Measurements from ENCODE around the gene RBPMS2. TPM values are rescaled to one million over a fixed set of nuclear protein-coding genes. Genes with fewer than 3 reads are reported as not detected.

Gene RBPMS2
- total and polyA plus RNA-seq, 2 donors (not counting 1 experiment from before 2014, with no cell fraction given), result 0.18 TPM; not detected in 1

- H3K9ac ChIP-seq (ENCODE audit: insufficient read depth, low read length), result no peak overlapping the region
- H3K4me3 ChIP-seq (replicated peaks in 1 of 4; ENCODE audit: control extremely low read depth in 1 of 4, insufficient read depth in 1 of 4, low read depth in 3 of 4, low read length in 4 of 4), result no peak overlapping the region
- no peak overlapping the region for H2AFZ ChIP-seq (ENCODE audit: low read length)
- no peaks in the 10 kb centered on the region for H3K79me2 ChIP-seq (ENCODE audit: control insufficient read depth, insufficient read depth, low read length)
- H4K20me1 ChIP-seq (ENCODE audit: control insufficient read depth, extremely low read depth, insufficient read depth, low read length), result no peaks in the 10 kb centered on the region
- no peaks in the 10 kb centered on the region for H3K36me3 ChIP-seq (ENCODE audit: control insufficient read depth, insufficient read depth, low read length)
- no peaks in the 10 kb centered on the region for H3K9me3 ChIP-seq (ENCODE audit: control insufficient read depth, insufficient read depth, low read depth, low read length)
- H3K4me2 ChIP-seq (ENCODE audit: extremely low read depth, insufficient read depth, low read length), result no peak overlapping the region
- no peaks in the 10 kb centered on the region for H3K27me3 ChIP-seq (ENCODE audit: control insufficient read depth, insufficient read depth, low read length)
- no peak for DNase-seq (ENCODE audit: low read depth in 2 of 2)
- TF ChIP-seq CTCF (conservative IDR thresholded peaks at IDR 0.05 in 1 of 2, IDR thresholded peaks at IDR 0.05 in 1 of 2; ENCODE audit: low read depth in 1 of 2, low read length in 2 of 2) (no peak), EZH2 (IDR thresholded peaks at IDR 0.05; ENCODE audit: low read length, missing control alignments) (no peak)
- no peak overlapping the region for H3K27ac ChIP-seq (ENCODE audit: insufficient read depth, low read length)
- no peaks in the 10 kb centered on the region for H3K4me1 ChIP-seq (ENCODE audit: control insufficient read depth, extremely low read depth, insufficient read depth, low read length)
Measured at GRCh38 chr15:64807051-64807749, 31.8 kb upstream of the RBPMS2 start.

GRCh38 chr15:64806509-64806908 is 31.1 kb upstream of the RBPMS2 start:
- no peak overlapping the region for H2AFZ ChIP-seq (ENCODE audit: low read length)
- H3K27me3 ChIP-seq (ENCODE audit: control insufficient read depth, insufficient read depth, low read length), result no peaks in the 10 kb centered on the region
- no peaks in the 10 kb centered on the region for H3K9me3 ChIP-seq (ENCODE audit: control insufficient read depth, insufficient read depth, low read depth, low read length)

GRCh38 chr15:64804619-64805018 is 29.2 kb upstream of the RBPMS2 start:
- TF ChIP-seq EZH2 (IDR thresholded peaks at IDR 0.05; ENCODE audit: low read length, missing control alignments) (no peak), CTCF (conservative IDR thresholded peaks at IDR 0.05 in 1 of 2, IDR thresholded peaks at IDR 0.05 in 1 of 2; ENCODE audit: low read depth in 1 of 2, low read length in 2 of 2) (no peak)
- no peak for DNase-seq (ENCODE audit: low read depth in 2 of 2)
- Histone ChIP-seq H3K4me1 (ENCODE audit: control insufficient read depth, extremely low read depth, insufficient read depth, low read length) (no peaks in the 10 kb centered on the region), H3K9ac (ENCODE audit: insufficient read depth, low read length) (no peak overlapping the region), H2AFZ (ENCODE audit: low read length) (no peak overlapping the region), H4K20me1 (ENCODE audit: control insufficient read depth, extremely low read depth, insufficient read depth, low read length) (no peaks in the 10 kb centered on the region), H3K27me3 (ENCODE audit: control insufficient read depth, insufficient read depth, low read length) (no peaks in the 10 kb centered on the region), H3K79me2 (ENCODE audit: control insufficient read depth, insufficient read depth, low read length) (no peaks in the 10 kb centered on the region), H3K36me3 (ENCODE audit: control insufficient read depth, insufficient read depth, low read length) (no peaks in the 10 kb centered on the region), H3K9me3 (ENCODE audit: control insufficient read depth, insufficient read depth, low read depth, low read length) (no peaks in the 10 kb centered on the region), H3K4me3 (replicated peaks in 1 of 4; ENCODE audit: control extremely low read depth in 1 of 4, insufficient read depth in 1 of 4, low read depth in 3 of 4, low read length in 4 of 4) (no peak overlapping the region), H3K4me2 (ENCODE audit: extremely low read depth, insufficient read depth, low read length) (no peak overlapping the region), H3K27ac (ENCODE audit: insufficient read depth, low read length) (no peak overlapping the region)

More at GRCh38 chr15:64806509-64806908, 31.1 kb upstream of the RBPMS2 start:
- no peak for DNase-seq (ENCODE audit: low read depth in 2 of 2)
- TF ChIP-seq CTCF (conservative IDR thresholded peaks at IDR 0.05 in 1 of 2, IDR thresholded peaks at IDR 0.05 in 1 of 2; ENCODE audit: low read depth in 1 of 2, low read length in 2 of 2), result no peak
- TF ChIP-seq EZH2 (IDR thresholded peaks at IDR 0.05; ENCODE audit: low read length, missing control alignments), result no peak
- H3K4me1 ChIP-seq (ENCODE audit: control insufficient read depth, extremely low read depth, insufficient read depth, low read length), result no peaks in the 10 kb centered on the region
- H3K4me3 ChIP-seq (replicated peaks in 1 of 4; ENCODE audit: control extremely low read depth in 1 of 4, insufficient read depth in 1 of 4, low read depth in 3 of 4, low read length in 4 of 4), result no peak overlapping the region
- no peak overlapping the region for H3K27ac ChIP-seq (ENCODE audit: insufficient read depth, low read length)
- H3K9ac ChIP-seq (ENCODE audit: insufficient read depth, low read length), result no peak overlapping the region
- H3K4me2 ChIP-seq (ENCODE audit: extremely low read depth, insufficient read depth, low read length), result no peak overlapping the region
- no peaks in the 10 kb centered on the region for H3K79me2 ChIP-seq (ENCODE audit: control insufficient read depth, insufficient read depth, low read length)
- no peaks in the 10 kb centered on the region for H3K36me3 ChIP-seq (ENCODE audit: control insufficient read depth, insufficient read depth, low read length)
- no peaks in the 10 kb centered on the region for H4K20me1 ChIP-seq (ENCODE audit: control insufficient read depth, extremely low read depth, insufficient read depth, low read length)
